Stomach (tissue), 4 donors: ENCODE measurements around the gene TP73.

Source experiments
- POLR2A ChIP-seq, 4 donors: fragments of 450-650 bp; IDR thresholded peaks; one replicate each; pipeline ENCODE4 v1.6.1; 2016; ENCODE audit warnings: antibody characterized with exemption in 4 of 4, control low read depth in 2 of 4, mild to moderate bottlenecking in 1 of 4, moderate library complexity in 1 of 4
- TF ChIP-seq, protein P1 (sequence below), 7 experiments: fragments of 450-650 bp in 4 of 7; fragments of 200-600 bp in 3 of 7; sonication (generic) in 3 of 7; IDR thresholded peaks; one replicate each; pipeline ENCODE4 v1.5.1; 2016 to 2019; ENCODE audit warnings: antibody characterized with exemption in 7 of 7, control low read depth in 2 of 7, mild to moderate bottlenecking in 1 of 7

DNA sequence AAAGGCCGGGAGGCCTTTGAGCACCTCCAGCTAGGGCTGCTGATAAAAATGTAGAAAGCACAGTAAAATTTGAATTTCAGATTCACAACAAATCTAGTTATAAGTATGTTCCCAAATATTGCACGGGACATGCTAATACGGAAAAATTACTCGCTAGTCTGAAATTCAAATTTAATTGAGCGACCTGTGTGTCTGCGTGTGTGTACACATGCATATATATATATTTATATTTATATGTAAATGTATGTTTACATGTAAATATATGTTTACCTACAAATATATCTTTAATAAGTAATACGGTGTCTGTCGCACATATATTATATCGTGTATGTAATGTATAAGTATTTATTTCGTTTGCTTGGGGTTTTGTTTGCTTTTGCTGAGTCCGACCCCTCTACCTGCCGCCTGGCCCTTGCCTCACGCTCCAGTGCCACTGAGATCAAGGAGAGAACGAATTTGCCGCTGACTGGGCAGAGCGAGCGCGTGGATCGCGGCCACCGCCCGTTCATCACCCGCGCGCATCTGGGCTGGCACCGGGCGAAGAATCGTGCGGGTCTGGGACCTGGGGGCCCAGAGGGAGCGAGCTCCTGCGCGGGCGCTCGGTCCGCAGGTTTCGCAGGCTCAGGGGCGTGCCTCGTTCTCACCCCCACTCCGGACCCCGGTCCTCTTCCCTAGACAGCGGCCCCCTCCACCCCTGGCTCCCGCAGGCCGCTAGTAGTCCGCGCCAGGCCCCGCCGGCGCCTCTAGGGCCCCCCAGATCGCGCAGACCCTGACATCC, 1.9 kb upstream of the TP73 start:
- TF ChIP-seq, protein P1, sequence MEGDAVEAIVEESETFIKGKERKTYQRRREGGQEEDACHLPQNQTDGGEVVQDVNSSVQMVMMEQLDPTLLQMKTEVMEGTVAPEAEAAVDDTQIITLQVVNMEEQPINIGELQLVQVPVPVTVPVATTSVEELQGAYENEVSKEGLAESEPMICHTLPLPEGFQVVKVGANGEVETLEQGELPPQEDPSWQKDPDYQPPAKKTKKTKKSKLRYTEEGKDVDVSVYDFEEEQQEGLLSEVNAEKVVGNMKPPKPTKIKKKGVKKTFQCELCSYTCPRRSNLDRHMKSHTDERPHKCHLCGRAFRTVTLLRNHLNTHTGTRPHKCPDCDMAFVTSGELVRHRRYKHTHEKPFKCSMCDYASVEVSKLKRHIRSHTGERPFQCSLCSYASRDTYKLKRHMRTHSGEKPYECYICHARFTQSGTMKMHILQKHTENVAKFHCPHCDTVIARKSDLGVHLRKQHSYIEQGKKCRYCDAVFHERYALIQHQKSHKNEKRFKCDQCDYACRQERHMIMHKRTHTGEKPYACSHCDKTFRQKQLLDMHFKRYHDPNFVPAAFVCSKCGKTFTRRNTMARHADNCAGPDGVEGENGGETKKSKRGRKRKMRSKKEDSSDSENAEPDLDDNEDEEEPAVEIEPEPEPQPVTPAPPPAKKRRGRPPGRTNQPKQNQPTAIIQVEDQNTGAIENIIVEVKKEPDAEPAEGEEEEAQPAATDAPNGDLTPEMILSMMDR (IDR thresholded peaks at IDR 0.05) = no peak
- TF ChIP-seq POLR2A (IDR thresholded peaks at IDR 0.05) = no peak
